Stimulated activated CD8-positive, alpha-beta memory T cell treated with anti-CD3 and anti-CD28 coated beads, Interleukin-4, amount 100 ng/mL, for 4 hours (primary cell): ENCODE results near the gene PBX1.

Experiments used
- DNase-seq, 2 donors: peaks; one replicate each; pipeline ENCODE4 v3.0.0-alpha.2; 2020; ENCODE audit warnings: low read depth in 2 of 2, low spot score in 1 of 2

The PBX1 gene

DNA sequence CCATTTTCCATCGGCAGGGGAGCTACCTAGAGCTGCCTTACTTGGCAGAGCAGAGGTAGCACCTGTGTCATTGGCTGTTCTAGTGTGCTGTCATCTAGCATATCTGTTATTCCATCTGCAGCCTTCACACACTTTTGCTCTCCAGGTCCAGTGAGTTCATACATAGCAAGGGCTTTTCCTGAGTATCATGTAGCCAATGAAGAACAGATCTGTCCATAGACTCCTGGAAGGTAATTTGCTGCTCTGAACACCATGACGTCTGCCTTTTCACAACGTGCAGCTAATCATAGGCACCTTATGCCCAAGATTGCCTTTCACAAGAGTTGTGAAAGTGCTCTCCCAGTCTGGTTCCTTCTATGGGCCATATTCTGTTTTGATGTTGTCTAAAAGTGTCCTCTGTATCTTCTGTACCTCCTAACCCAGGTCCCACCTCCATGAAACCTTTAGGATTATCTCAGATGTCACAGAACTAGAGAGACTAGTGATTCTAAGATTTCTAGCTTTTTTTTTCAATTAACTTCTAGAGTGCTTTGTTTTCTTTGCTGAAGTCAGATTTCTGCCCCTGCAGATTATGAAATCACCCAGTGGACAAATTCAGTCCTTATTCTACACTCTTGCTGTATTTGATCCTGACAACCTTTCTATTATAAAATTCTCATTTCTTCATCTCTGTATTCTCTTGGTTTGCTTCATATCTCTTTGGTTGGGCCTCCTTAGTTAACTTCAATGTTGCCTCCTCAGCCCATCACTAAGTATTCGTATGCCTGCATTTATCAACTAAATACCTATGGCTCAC lies 134.8 kb downstream of the PBX1 start:
- DNase-seq: no peak

- no peak for DNase-seq
Measured at GRCh38 chr1:164694505-164694904, 135.5 kb downstream of the PBX1 start.

GRCh38 chr1:164695956-164696665 lies 137.1 kb downstream of the PBX1 start:
- no peak for DNase-seq

DNA sequence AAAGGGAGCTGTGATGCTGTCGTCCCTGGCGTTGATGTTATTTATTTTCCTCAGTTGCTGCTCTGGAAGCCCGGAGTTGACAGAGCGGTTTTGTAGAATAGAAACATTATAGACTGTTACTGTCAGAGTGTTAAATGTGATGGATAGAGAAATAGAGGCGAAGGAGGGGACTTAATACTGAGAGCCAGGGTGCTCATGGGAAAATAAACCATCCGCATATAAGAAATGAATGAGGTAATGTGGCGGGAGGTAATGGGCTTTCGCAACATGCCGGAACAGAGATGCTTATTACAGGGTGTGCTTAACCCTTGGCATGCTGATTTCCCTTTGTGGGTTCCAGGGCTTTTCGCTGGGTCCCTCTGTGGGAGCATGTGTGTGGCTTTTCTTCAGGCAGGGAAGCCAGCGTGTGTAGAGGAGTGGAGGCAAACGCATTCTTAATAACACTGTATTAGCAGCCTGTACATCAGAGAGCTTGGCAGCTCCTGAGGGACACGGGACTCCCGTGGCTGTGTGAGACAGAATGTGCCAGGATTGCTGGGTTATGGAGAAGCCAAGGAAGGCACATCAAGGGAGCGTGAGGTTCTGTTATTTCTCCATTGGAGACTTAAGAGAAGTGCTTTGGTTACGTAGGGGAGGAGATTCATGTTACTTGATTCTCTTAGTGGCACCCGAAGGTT lies 141.0 kb downstream of the PBX1 start:
- no peak for DNase-seq

GRCh38 chr1:164700683-164701082 lies 141.7 kb downstream of the PBX1 start:
- DNase-seq: no peak

DNA sequence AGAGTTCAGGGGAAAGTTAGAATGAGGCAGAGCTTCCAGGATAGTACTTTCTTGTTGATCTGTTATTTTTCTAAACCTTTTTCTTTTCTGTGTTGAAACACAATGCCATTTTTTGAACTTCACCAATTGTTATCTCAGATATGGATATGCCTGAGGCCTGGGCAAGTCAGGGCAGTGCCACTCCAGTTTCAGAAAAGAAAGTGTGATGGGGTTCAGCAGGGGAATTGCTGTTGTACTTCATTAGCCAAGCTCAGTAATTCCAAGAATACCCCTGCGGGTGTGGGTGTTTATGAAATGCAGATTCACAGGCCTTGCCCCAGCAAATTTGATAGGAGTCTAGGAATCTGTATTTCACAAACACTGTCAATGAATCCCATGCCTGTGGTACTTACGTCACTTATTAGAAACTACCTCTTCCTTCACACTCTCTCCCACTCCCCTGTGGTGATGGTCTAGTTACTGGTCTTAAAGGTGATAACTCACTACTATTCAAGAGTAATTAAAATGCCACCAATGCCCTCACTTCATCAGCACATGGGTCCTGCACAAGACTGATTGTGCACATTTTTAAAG lies 142.3 kb downstream of the PBX1 start:
- no peak for DNase-seq

DNA sequence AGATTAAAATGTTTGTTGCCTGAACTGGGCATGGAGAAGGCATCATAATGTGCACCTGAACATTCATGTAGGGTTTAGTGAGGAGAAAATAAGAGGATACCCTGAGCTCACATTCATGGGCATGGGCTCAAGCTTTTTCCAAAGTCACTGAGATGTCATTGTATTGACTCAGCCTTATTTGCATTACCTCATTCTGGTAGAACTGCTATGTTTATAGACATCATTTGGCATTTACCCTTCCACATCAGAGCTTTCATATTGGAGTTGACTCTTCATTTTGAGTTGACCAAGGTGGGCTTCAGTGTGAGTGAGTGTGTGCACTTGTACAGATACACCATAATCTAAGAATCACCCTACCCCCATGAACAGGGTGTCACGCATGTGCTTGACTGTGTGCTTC lies 143.2 kb downstream of the PBX1 start:
- DNase-seq: no peak

- no peak for DNase-seq
Measured at GRCh38 chr1:164702664-164703063, 143.7 kb downstream of the PBX1 start.

- no peak for DNase-seq
Measured at GRCh38 chr1:164703463-164703862, 144.5 kb downstream of the PBX1 start.

DNA sequence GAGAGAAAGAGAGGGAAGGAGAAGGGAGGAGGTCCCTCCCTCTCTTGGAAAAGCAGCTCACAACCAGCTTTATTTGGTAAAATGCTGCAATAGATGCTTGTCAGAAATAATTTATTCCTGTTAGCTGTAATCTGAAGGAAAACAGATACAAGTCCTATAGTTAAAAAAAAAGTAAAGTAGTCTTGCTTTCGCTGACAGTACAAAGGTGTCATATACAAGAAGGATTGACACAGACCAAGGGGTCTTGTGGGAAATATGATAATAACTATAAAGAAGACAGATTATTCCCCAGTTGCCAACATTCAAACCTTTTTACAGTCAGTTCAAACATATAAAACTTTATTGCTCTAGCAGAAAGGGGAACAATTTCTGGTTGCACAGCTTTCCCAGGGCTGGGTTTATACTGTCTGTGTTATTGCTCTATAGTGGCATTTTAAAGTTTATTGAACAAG lies 145.0 kb downstream of the PBX1 start:
- no peak for DNase-seq

GRCh38 chr1:164704954-164705353 lies 146.0 kb downstream of the PBX1 start:
- no peak for DNase-seq

DNA sequence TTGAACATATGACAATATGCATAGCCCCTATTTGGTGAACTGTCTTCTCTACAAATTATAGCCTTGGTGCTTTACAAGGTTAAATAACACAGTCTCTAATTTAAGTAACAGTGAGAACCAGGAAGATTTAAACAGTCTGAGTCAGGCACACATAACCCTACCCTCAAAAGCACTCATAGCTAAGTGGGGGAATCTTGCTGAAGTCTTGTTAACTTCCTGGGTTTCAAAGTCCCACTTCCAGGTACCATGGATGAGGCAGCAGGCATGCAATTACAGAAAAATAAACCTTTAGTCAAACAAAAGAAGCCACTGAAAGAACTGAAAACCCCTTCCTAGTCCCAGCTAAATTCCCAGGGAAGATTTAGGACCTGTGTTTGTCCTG lies 147.6 kb downstream of the PBX1 start:
- no peak for DNase-seq

GRCh38 chr1:164707868-164708331 lies 148.9 kb downstream of the PBX1 start:
- DNase-seq: no peak

- no peak for DNase-seq
Measured at GRCh38 chr1:164708596-164708995, 149.6 kb downstream of the PBX1 start.

GRCh38 chr1:164709126-164709525 lies 150.1 kb downstream of the PBX1 start:
- no peak for DNase-seq

DNA sequence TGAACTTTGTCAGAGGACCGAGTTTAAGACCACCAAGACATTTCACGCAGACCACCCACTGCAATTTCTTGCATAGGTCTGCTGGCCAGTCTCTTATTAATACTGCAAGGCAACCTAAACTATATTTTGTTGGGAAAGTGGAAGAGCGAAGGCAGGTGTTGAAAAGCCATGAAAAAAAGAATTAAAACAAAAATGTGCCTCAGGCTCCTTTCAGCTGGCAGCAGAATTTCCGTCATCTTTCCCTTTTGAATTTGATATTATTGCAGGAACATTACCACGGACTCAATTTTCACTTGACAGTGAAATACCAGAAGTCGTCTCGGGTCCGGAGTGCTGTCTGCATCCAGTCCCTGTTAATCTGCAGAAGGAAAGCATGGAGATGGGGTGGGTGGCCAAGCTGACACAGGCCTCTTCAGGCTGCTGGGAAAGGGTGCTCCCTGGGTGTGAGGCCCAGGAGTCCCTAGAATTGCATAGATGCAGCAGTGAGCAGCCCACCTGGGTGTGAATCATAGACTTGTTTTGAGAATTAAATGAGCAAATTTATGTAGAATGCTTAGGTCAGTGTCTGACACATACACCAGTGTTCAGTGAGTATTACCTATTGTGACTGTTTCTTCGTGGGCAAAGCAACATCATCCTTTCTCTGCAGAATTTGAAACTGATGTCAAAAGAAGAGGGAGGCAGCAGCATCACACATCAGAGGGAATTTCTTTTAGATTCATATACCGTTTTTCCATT lies 150.7 kb downstream of the PBX1 start:
- DNase-seq: no peak

DNA sequence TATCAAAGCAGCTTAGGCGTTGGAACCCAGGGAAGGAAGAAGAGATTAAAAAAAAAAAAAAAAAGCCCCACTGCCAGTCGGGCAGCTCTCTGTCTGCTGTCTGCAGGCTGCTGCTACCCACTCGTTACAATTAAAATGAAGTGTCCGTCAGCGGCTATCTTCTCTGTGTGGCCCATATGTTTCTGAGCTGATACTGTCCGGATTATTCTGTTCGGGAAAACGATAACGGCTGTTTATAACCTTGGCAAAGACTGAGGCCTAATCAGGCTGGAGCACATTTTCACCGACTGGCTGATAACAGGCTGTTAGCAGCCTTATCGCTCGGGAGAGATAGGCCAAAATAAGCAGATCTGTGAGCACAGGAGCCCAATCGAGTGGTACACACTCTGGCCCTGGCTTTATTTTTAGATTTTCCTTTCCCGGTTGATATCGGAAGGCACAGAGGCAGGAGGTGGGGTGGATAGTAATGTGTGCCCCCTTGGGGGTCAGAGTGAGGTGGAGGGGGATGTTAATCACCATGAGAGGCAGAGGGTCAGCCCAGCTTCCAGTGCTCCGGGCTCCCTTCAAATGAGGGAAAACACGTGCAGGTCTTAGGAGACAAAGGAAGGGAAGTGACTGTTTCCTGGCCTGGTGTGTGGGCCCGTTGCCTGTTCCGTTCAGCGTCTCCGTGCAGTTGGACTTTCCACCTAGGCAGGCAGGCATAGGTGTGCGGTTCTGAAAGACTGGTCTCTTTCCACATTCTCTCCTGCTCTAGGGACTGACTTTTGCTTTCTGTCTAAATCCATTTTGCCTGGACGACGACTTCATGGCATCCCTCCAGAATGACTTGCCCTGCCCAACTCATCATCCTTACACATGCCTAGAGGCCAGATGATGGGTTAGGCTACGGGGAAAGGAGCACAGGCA lies 153.4 kb downstream of the PBX1 start:
- no peak for DNase-seq

- no peak for DNase-seq
Measured at GRCh38 chr1:164713456-164714207, 154.6 kb downstream of the PBX1 start.
